Jurkat, Clone E6-1 (cell line): Measurements from ENCODE around the gene CCDC91.
"Not testable (repeated sequence)": the region's sequence is repeated elsewhere in the genome, so short reads cannot be mapped to it uniquely, and the experiment has no call there.

Source experiments
- DNase-seq: peaks from one replicate; pipeline ENCODE4 v3.0.0-alpha.2; 2011; ENCODE audit warnings: low read depth, low spot score
- H3K4me3 ChIP-seq: 2 replicates; pipeline ENCODE4 v1.5.1; 2011; ENCODE audit warnings: mild to moderate bottlenecking, low read length, control low read depth, moderate library complexity

The CCDC91 gene

GRCh38 chr12:28257411-28257810 is 67.2 kb downstream of the CCDC91 start:
- no peak overlapping the region for H3K4me3 ChIP-seq
- DNase-seq: no peak

- DNase-seq: no peak
- H3K4me3 ChIP-seq: no peak overlapping the region
These were observed 68.7 kb downstream of the CCDC91 start for GRCh38 chr12:28258998-28259397.

- no peak for DNase-seq
- H3K4me3 ChIP-seq: no peak overlapping the region
These were observed 75.3 kb downstream of the CCDC91 start for GRCh38 chr12:28265435-28266042.

- DNase-seq, H3K4me3 ChIP-seq: not testable (repeated sequence)
These were observed 77.8 kb downstream of the CCDC91 start for GRCh38 chr12:28267920-28268607.

GRCh38 chr12:28268608-28269229 is 78.5 kb downstream of the CCDC91 start:
- H3K4me3 ChIP-seq: no peak overlapping the region
- DNase-seq: no peak

- DNase-seq: no peak
- no peak overlapping the region for H3K4me3 ChIP-seq
These were observed 79.6 kb downstream of the CCDC91 start for GRCh38 chr12:28269851-28270250.

- DNase-seq: no peak
- H3K4me3 ChIP-seq: no peak overlapping the region
These were observed 88.2 kb downstream of the CCDC91 start for GRCh38 chr12:28278499-28278898.

- DNase-seq: no peak
- H3K4me3 ChIP-seq: no peak overlapping the region
These were observed 88.7 kb downstream of the CCDC91 start for GRCh38 chr12:28278960-28279359.

GRCh38 chr12:28286352-28286751 is 96.1 kb downstream of the CCDC91 start:
- DNase-seq: no peak
- H3K4me3 ChIP-seq: no peak overlapping the region

GRCh38 chr12:28290262-28290661 is 100.0 kb downstream of the CCDC91 start:
- H3K4me3 ChIP-seq: no peak overlapping the region
- DNase-seq: no peak

GRCh38 chr12:28292699-28293098 is 102.4 kb downstream of the CCDC91 start:
- no peak for DNase-seq
- no peak overlapping the region for H3K4me3 ChIP-seq

- no peak overlapping the region for H3K4me3 ChIP-seq
- DNase-seq: no peak
These were observed 104.0 kb downstream of the CCDC91 start for GRCh38 chr12:28294300-28294699.

GRCh38 chr12:28296287-28296686 is 106.0 kb downstream of the CCDC91 start:
- DNase-seq: no peak
- no peak overlapping the region for H3K4me3 ChIP-seq

- no peak for DNase-seq
- no peak overlapping the region for H3K4me3 ChIP-seq
These were observed 112.9 kb downstream of the CCDC91 start for GRCh38 chr12:28303192-28303591.

- H3K4me3 ChIP-seq: no peak overlapping the region
- no peak for DNase-seq
These were observed 116.3 kb downstream of the CCDC91 start for GRCh38 chr12:28306535-28306934.

GRCh38 chr12:28308891-28309290 is 118.6 kb downstream of the CCDC91 start:
- no peak for DNase-seq

GRCh38 chr12:28313631-28314030 is 123.4 kb downstream of the CCDC91 start:
- no peak overlapping the region for H3K4me3 ChIP-seq
- peak; percentile 5 for DNase-seq

More at GRCh38 chr12:28308891-28309290, 118.6 kb downstream of the CCDC91 start:
- H3K4me3 ChIP-seq: no peak overlapping the region

- no peak for DNase-seq
These were observed 125.8 kb downstream of the CCDC91 start for GRCh38 chr12:28316049-28316448.

GRCh38 chr12:28318273-28318672 is 128.0 kb downstream of the CCDC91 start:
- no peak overlapping the region for H3K4me3 ChIP-seq
- DNase-seq: no peak

More at GRCh38 chr12:28316049-28316448, 125.8 kb downstream of the CCDC91 start:
- H3K4me3 ChIP-seq: no peak overlapping the region

- H3K4me3 ChIP-seq: no peak overlapping the region
- no peak for DNase-seq
These were observed 130.1 kb downstream of the CCDC91 start for GRCh38 chr12:28320353-28320752.
